ENCODE results near the gene RNF220. TPM values are rescaled to one million over a fixed set of nuclear protein-coding genes. Genes with fewer than 3 reads are reported as not detected.

Gene RNF220
- total and polyA plus RNA-seq, 2 of the 13 experiments (the other 11 are each of a cell fraction or from before 2014, with no cell fraction given): 48.2 to 72.1 TPM

- TF ChIP-seq MLXIP (CRISPR knock-in tag; IDR thresholded peaks at IDR 0.05; ENCODE audit: borderline replicate concordance) (no peak), SMYD3 (CRISPR knock-in tag; IDR thresholded peaks at IDR 0.05) (no peak), ZNF672 (CRISPR knock-in tag; IDR thresholded peaks at IDR 0.05) (no peak), ZFP91 (CRISPR knock-in tag; IDR thresholded peaks at IDR 0.05; ENCODE audit: borderline replicate concordance) (no peak), ZNF138 (CRISPR knock-in tag; IDR thresholded peaks at IDR 0.05; ENCODE audit: low read depth) (no peak), HNRNPL (IDR thresholded peaks at IDR 0.05; ENCODE audit: low read depth, low read length) (no peak), IRX3 (CRISPR knock-in tag; IDR thresholded peaks at IDR 0.05; ENCODE audit: borderline replicate concordance, low read depth) (no peak), HNF4A (CRISPR knock-in tag; IDR thresholded peaks at IDR 0.05) (peak; percentile 86), SPEN (CRISPR knock-in tag; IDR thresholded peaks at IDR 0.05; ENCODE audit: low read depth) (peak; percentile 19; the same call in 1 of the 2 replicates), NFE2 (CRISPR knock-in tag; IDR thresholded peaks at IDR 0.05) (no peak), ATRX (CRISPR knock-in tag; IDR thresholded peaks at IDR 0.05; ENCODE audit: borderline replicate concordance) (no peak), ZBTB43 (CRISPR knock-in tag; conservative IDR thresholded peaks at IDR 0.05) (0 out of 2 replicates have a peak, but pooled peaks have one; percentile 32), ZNF660 (CRISPR knock-in tag; IDR thresholded peaks at IDR 0.05; ENCODE audit: borderline replicate concordance, low read depth) (no peak), ZNF746 (CRISPR knock-in tag; IDR thresholded peaks at IDR 0.05) (peak; percentile 88; the same call in 1 of the 2 replicates), MTA3 (CRISPR knock-in tag; IDR thresholded peaks at IDR 0.05) (no peak), STAT6 (CRISPR knock-in tag; IDR thresholded peaks at IDR 0.05; ENCODE audit: borderline replicate concordance) (no peak)
Measured at GRCh38 chr1:44681905-44682882, 277.1 kb downstream of the RNF220 start (continued).
